GM12878 (cell line): Measurements from ENCODE around the gene PARP15. TPM values are rescaled to one million over a fixed set of nuclear protein-coding genes. Genes with fewer than 3 reads are reported as not detected.
A peak's percentile ranks its signal among the peaks of the same experiment; 100 is the strongest.
"Not testable (repeated sequence)": the region's sequence is repeated elsewhere in the genome, so short reads cannot be mapped to it uniquely, and the experiment has no call there.

Experiments used
- ATAC-seq: fragments of 200-7000 bp; cut with Tn5 transposase; 3 replicates; pipeline ENCODE4 v1.9.1; 2020; ENCODE audit warnings: mild to moderate bottlenecking, moderate library complexity
- BruUV-seq: library from RNA; stranded (reverse); fragments of 400-500 nt; replicated peaks from 2 replicates; lab custom pipeline; 2021; lab: Mats Ljungman, UMichigan
- CTCF ChIA-PET: fragments of 300-600 bp; sonication (Branson Sonifier 250); formaldehyde crosslinking; extraction: SDS; loops from one replicate; lab custom pipeline; 2021; ENCODE audit warnings: inconsistent platforms; lab: Yijun Ruan, JAX
- POLR2A ChIA-PET: fragments of 350-600 bp; formaldehyde crosslinking; extraction: SDS; loops from one replicate; lab custom pipeline; 2021; ENCODE audit warnings: inconsistent platforms; lab: Charles Lee
- RAD21 ChIA-PET: fragments of 300-600 bp; sonication (Branson Sonifier 250); formaldehyde crosslinking; loops from one replicate; lab custom pipeline; 2023; ENCODE audit warnings: antibody characterized with exemption; ENCODE audit not compliant: unreplicated experiment; lab: Charles Lee
- SMC1A ChIA-PET: fragments of 300-600 bp; sonication (Branson Sonifier 250); formaldehyde crosslinking; loops from one replicate; lab custom pipeline; 2023; ENCODE audit not compliant: unreplicated experiment, uncharacterized antibody; lab: Charles Lee
- DNase-seq: peaks from one replicate; pipeline ENCODE4 v3.0.0-alpha.2; 2011; ENCODE audit warnings: low read depth, low spot score
- FAIRE-seq: peaks from 3 replicates; lab custom pipeline; 2011; peaks lifted over from hg19 to GRCh38; lab: Jason Lieb, UNC
- H2AFZ ChIP-seq: 2 replicates; pipeline ENCODE4 v1.6.0; 2011; ENCODE audit warnings: low read depth, low read length, control low read depth; ENCODE audit not compliant: control insufficient read depth
- H3K27ac ChIP-seq: 2 replicates; pipeline ENCODE4 v1.5.1; 2011; ENCODE audit warnings: control low read depth; ENCODE audit not compliant: control insufficient read depth, insufficient read depth
- H3K27me3 ChIP-seq, 2 experiments: replicated peaks in 1 of 2; 2 replicates each; pipeline versions ENCODE4 v1.6.0 to v1.6.1; 2011; ENCODE audit warnings: low read length in 1 of 2; ENCODE audit not compliant: control insufficient read depth in 2 of 2, insufficient read depth in 2 of 2
- H3K36me3 ChIP-seq, 2 experiments: 2 replicates each; pipeline ENCODE4 v1.5.1; 2011; ENCODE audit warnings: low read length in 1 of 2; ENCODE audit not compliant: control insufficient read depth in 2 of 2, insufficient read depth in 2 of 2
- H3K4me1 ChIP-seq: 2 replicates; pipeline ENCODE4 v1.6.1; 2011; ENCODE audit warnings: mild to moderate bottlenecking, low read length, moderate library complexity, mixed read lengths; ENCODE audit not compliant: control insufficient read depth, insufficient read depth
- H3K4me2 ChIP-seq: 2 replicates; pipeline ENCODE4 v1.6.0; 2011; ENCODE audit warnings: control low read depth; ENCODE audit not compliant: control insufficient read depth, insufficient read depth
- H3K4me3 ChIP-seq: fragments of 200-600 bp; sonication (generic); 2 replicates; pipeline ENCODE4 v1.5.1; 2016
- H3K79me2 ChIP-seq: 2 replicates; pipeline ENCODE4 v1.6.0; 2011; ENCODE audit warnings: low read length; ENCODE audit not compliant: control insufficient read depth, insufficient read depth
- H3K9ac ChIP-seq: 2 replicates; pipeline ENCODE4 v1.8.0; 2011; ENCODE audit warnings: low read length, control low read depth, mixed read lengths; ENCODE audit not compliant: control insufficient read depth, insufficient read depth
- H3K9me3 ChIP-seq: replicated peaks from 3 replicates; pipeline ENCODE4 v1.5.1; 2011; ENCODE audit warnings: mild to moderate bottlenecking, low read length; ENCODE audit not compliant: control insufficient read depth, insufficient read depth
- H4K20me1 ChIP-seq: 2 replicates; pipeline ENCODE4 v1.6.0; 2011; ENCODE audit not compliant: control insufficient read depth, insufficient read depth
- ASH2L ChIP-seq: fragments of 300-600, 200-600 bp; sonication (generic); IDR thresholded peaks from 2 replicates; pipeline ENCODE4 v1.6.1; 2017; ENCODE audit warnings: low read depth, mild to moderate bottlenecking, borderline replicate concordance
- ATF7 ChIP-seq: fragments of 450-650 bp; IDR thresholded peaks from 2 replicates; pipeline ENCODE4 v1.6.1; 2016; ENCODE audit warnings: low read depth, mild to moderate bottlenecking
- CREB1 ChIP-seq: IDR thresholded peaks from 2 replicates; pipeline ENCODE4 v1.6.1; 2012; ENCODE audit warnings: low read depth, mild to moderate bottlenecking, inconsistent platforms
- ESRRA ChIP-seq: IDR thresholded peaks from 2 replicates; pipeline ENCODE4 v1.6.1; 2012; ENCODE audit warnings: mild to moderate bottlenecking, low read length, improper control_type of control experiment
- GATAD2B ChIP-seq: fragments of 450-650 bp; conservative IDR thresholded peaks from 2 replicates; pipeline ENCODE4 v1.6.1; 2017; ENCODE audit warnings: low read depth, mild to moderate bottlenecking, moderate library complexity
- HCFC1 ChIP-seq: fragments of 150-350 bp; IDR thresholded peaks from 2 replicates; pipeline ENCODE4 v1.6.1; 2014; ENCODE audit warnings: low read length
- IKZF2 ChIP-seq, 2 experiments: fragments of 450-650 bp; IDR thresholded peaks; 2 replicates each; pipeline ENCODE4 v1.6.1; 2017; ENCODE audit warnings: mild to moderate bottlenecking in 2 of 2, moderate library complexity in 2 of 2
- IRF4 ChIP-seq: IDR thresholded peaks from 2 replicates; pipeline ENCODE4 v1.6.1; 2011; ENCODE audit warnings: low read depth, low read length
- JUND ChIP-seq: IDR thresholded peaks from 2 replicates; pipeline ENCODE4 v1.6.1; 2012; ENCODE audit warnings: low read depth, mild to moderate bottlenecking, low read length, improper control_type of control experiment, moderate library complexity
- NR2F1 ChIP-seq: fragments of 450-650 bp; conservative IDR thresholded peaks from 2 replicates; pipeline ENCODE4 v1.6.1; 2017; ENCODE audit warnings: mild to moderate bottlenecking
- POLR2A ChIP-seq: IDR thresholded peaks from 2 replicates; pipeline ENCODE4 v1.6.1; 2011; ENCODE audit warnings: low read depth, mild to moderate bottlenecking, low read length
- RB1 ChIP-seq: fragments of 450-650 bp; formaldehyde crosslinking; IDR thresholded peaks from 2 replicates; pipeline ENCODE4 v1.6.1; 2017; ENCODE audit warnings: mild to moderate bottlenecking, borderline replicate concordance
- RUNX3 ChIP-seq: IDR thresholded peaks from 2 replicates; pipeline ENCODE4 v1.6.1; 2012; ENCODE audit warnings: low read length, inconsistent platforms
- SREBF1 ChIP-seq: IDR thresholded peaks from 2 replicates; pipeline ENCODE4 v1.6.1; 2012; ENCODE audit warnings: mild to moderate bottlenecking, low read length
- TCF3 ChIP-seq: IDR thresholded peaks from 2 replicates; pipeline ENCODE4 v1.6.1; 2012; ENCODE audit warnings: low read depth, mild to moderate bottlenecking, low read length, borderline replicate concordance; ENCODE audit not compliant: insufficient read depth
- YBX1 ChIP-seq: fragments of 450-650 bp; IDR thresholded peaks from 2 replicates; pipeline ENCODE4 v1.6.1; 2016; ENCODE audit warnings: antibody characterized with exemption
- ZNF24 ChIP-seq: fragments of 450-650 bp; IDR thresholded peaks from 2 replicates; pipeline ENCODE4 v1.6.1; 2017; ENCODE audit warnings: antibody characterized with exemption, mild to moderate bottlenecking
- WGBS: methylation state at CpG from one replicate; pipeline ENCODE4 v1.1.6; 2016; ENCODE audit warnings: low lambda C conversion rate; ENCODE audit not compliant: insufficient replicate concordance, insufficient coverage; ENCODE audit errors: missing lambda C conversion rate; 5-methylcytosine and 5-hydroxymethylcytosine counted together
- in situ Hi-C: fragments of 300-500 bp; cut with MboI; formaldehyde crosslinking; loops from 9 replicates; pipeline ENCODE4 v1.14.3; 2018; ENCODE audit warnings: mixed read lengths
- intact Hi-C: fragments of 100-400 bp; cut with micrococcal nuclease; formaldehyde crosslinking; loops from one replicate; pipeline ENCODE4 v1.14.2; 2022; ENCODE audit not compliant: unreplicated experiment
- polyA plus RNA-seq, 11 experiments: library from polyadenylated mRNA; depleted of rRNA in 4 of 11; unstranded in 6 of 11; stranded (reverse) in 5 of 11; fragments of >200 nt; fragmentation: Nextera tagmentation in 4 of 11; fragmentation: Illumina TruSeq in 1 of 11; extraction: Ambion mirVana in 4 of 11; extraction: Trizol in 1 of 11; gene quantifications; 1 replicate in 1 of 11; 2 replicates in 10 of 11; pipeline versions ENCODE4 v1.2.1 to v1.2.3, GENCODE V29; 2011 to 2016; ENCODE audit warnings: inconsistent platforms in 2 of 11, missing spikeins in 2 of 11, low read depth in 1 of 11
- total RNA-seq, 4 experiments: library from RNA; depleted of rRNA in 3 of 4; stranded (reverse); fragments of >200 nt in 3 of 4; fragmentation: Illumina TruSeq in 1 of 4; extraction: Trizol in 1 of 4; gene quantifications; 2 replicates each; pipeline versions ENCODE4 v1.2.1 to v1.2.3, GENCODE V29; 2013 to 2021
- TF ChIP-seq, protein P1 (sequence below): IDR thresholded peaks from 2 replicates; pipeline ENCODE4 v1.6.1; 2012; ENCODE audit warnings: low read depth, low read length, improper control_type of control experiment
- TF ChIP-seq, protein P2 (sequence below): IDR thresholded peaks from 2 replicates; pipeline ENCODE4 v1.6.1; 2011; ENCODE audit warnings: borderline replicate concordance, low read depth, mild to moderate bottlenecking, moderate library complexity, low read length; ENCODE audit not compliant: insufficient read depth, poor library complexity, severe bottlenecking
- TF ChIP-seq, protein P3 (sequence below): fragments of 450-650 bp; IDR thresholded peaks from 2 replicates; pipeline ENCODE4 v1.6.1; 2017; ENCODE audit warnings: low read depth, mild to moderate bottlenecking, moderate library complexity

Gene PARP15
- total and polyA plus RNA-seq, 10 of the 15 experiments (the other 5 are each of a cell fraction or from before 2014, with no cell fraction given) = 9.0 to 234 (median 36.3) TPM

DNA sequence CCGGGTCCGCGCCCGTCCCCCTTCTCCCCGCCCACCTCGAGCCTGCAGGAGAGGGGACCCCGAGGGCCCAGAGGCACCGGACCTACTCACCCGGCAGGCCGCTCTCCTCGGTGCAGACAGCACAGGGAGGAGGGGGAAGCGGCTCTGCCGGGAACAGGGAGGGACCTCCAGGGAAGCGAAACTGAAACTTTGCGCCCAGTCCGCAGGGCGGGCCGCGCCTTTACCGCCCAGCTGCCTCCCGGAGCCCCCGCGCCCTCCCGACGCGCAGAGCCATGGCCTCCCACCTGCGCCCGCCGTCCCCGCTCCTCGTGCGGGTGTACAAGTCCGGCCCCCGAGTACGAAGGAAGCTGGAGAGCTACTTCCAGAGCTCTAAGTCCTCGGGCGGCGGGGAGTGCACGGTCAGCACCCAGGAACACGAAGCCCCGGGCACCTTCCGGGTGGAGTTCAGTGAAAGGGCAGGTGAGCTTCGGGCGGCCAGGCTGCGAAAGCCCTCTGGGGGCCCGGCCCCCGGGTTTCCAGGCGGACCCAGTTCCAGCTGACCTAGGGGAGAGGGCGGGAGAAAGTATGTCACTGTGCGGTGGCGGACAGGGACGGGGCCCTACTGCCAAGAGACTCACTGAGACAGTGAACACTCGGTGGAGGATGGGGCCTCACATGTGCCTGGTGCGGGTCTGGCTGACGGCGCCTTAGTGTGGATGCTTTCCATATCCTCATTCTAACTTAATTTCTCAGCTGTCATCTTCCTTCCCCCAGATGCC, 13.1 kb upstream of the PARP15 start, which contains the start of the genes DTX3L and PARP9 (continued):
- TF ChIP-seq GATAD2B (peak; percentile 99), NR2F1 (peak; percentile 71), ZNF24 (no peak), CREB1 (0 out of 2 replicates have a peak, but pooled peaks have one; percentile 23), IKZF2 (IDR thresholded peaks at IDR 0.05) (peak; percentile 82 to 90), ATF7 (peak; percentile 34; the same call in 1 of the 2 replicates), ESRRA (no peak), ASH2L (peak; percentile 97; the same call in 1 of the 2 replicates), TCF3 (peak; percentile 57; the same call in 1 of the 2 replicates), YBX1 (no peak), HCFC1 (peak; percentile 25; the same call in 1 of the 2 replicates), RB1 (peak; percentile 70; the same call in 1 of the 2 replicates), POLR2A (peak; percentile 83), JUND (no peak), RUNX3 (0 out of 2 replicates have a peak, but pooled peaks have one; percentile 1), IRF4 (0 out of 2 replicates have a peak, but pooled peaks have one; percentile 52), SREBF1 (no peak)
- TF ChIP-seq, protein P1, sequence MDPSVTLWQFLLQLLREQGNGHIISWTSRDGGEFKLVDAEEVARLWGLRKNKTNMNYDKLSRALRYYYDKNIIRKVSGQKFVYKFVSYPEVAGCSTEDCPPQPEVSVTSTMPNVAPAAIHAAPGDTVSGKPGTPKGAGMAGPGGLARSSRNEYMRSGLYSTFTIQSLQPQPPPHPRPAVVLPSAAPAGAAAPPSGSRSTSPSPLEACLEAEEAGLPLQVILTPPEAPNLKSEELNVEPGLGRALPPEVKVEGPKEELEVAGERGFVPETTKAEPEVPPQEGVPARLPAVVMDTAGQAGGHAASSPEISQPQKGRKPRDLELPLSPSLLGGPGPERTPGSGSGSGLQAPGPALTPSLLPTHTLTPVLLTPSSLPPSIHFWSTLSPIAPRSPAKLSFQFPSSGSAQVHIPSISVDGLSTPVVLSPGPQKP = 0 out of 2 replicates have a peak, but pooled peaks have one; percentile 48
- TF ChIP-seq, protein P2, sequence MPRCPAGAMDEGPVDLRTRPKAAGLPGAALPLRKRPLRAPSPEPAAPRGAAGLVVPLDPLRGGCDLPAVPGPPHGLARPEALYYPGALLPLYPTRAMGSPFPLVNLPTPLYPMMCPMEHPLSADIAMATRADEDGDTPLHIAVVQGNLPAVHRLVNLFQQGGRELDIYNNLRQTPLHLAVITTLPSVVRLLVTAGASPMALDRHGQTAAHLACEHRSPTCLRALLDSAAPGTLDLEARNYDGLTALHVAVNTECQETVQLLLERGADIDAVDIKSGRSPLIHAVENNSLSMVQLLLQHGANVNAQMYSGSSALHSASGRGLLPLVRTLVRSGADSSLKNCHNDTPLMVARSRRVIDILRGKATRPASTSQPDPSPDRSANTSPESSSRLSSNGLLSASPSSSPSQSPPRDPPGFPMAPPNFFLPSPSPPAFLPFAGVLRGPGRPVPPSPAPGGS = no peak
- TF ChIP-seq, protein P3, sequence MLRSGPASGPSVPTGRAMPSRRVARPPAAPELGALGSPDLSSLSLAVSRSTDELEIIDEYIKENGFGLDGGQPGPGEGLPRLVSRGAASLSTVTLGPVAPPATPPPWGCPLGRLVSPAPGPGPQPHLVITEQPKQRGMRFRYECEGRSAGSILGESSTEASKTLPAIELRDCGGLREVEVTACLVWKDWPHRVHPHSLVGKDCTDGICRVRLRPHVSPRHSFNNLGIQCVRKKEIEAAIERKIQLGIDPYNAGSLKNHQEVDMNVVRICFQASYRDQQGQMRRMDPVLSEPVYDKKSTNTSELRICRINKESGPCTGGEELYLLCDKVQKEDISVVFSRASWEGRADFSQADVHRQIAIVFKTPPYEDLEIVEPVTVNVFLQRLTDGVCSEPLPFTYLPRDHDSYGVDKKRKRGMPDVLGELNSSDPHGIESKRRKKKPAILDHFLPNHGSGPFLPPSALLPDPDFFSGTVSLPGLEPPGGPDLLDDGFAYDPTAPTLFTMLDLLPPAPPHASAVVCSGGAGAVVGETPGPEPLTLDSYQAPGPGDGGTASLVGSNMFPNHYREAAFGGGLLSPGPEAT = peak; percentile 20; the same call in 1 of the 2 replicates

DNA sequence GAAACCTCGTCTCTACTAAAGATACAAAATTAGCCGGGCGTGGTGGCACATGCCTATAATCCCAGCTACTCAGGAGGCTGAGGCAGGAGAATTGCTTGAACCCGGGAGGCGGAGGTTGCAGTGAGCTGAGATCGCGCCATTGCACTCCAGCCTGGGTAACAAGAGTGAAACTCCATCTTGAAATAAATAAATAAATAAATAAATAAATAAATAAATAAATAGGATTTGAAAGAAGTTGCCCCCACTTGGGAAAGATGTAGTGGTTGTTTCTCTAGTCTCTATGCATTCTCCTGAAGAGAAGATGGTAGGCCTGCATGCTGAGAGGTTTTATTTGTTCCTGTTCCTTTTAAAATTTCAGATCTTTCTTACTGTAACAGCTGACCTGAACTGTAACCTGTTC, 9.3 kb upstream of the PARP15 start:
- peaks cover 0 to 17% of the 10 kb centered on the region in 2 experiments; a peak in 1 of 4 replicates for H3K36me3 ChIP-seq

More for the DNA sequence above, 9.3 kb upstream of the PARP15 start:
- WGBS = 93% methylated on average over 7 of the region's 7 CpGs
- H3K27ac ChIP-seq, ATAC-seq, H3K27me3 ChIP-seq, DNase-seq, in situ Hi-C loops, H4K20me1 ChIP-seq, FAIRE-seq, H3K4me2 ChIP-seq, H3K4me3 ChIP-seq, H2AFZ ChIP-seq, BruUV-seq, H3K9me3 ChIP-seq, H3K9ac ChIP-seq, H3K4me1 ChIP-seq: not testable (repeated sequence)
- peaks cover 26% of the 10 kb centered on the region for H3K79me2 ChIP-seq
- ChIA-PET CTCF (interaction anchor here (0.7 to 4.3 kb wide), 5 partner anchors 11 to 111 kb away, joined by 3 to 47 read pairs (median 4); partner anchors contain the start of gene PARP14), SMC1A (interaction anchor here (1.2 to 5.7 kb wide), 12 partner anchors 7 to 113 kb away, joined by 3 to 68 read pairs (median 4); partner anchors contain the start of genes PARP14 and PARP15), POLR2A (interaction anchor here (1.0 to 3.0 kb wide), 7 partner anchors 16 to 116 kb away, joined by 3 to 13 read pairs (median 4); partner anchors contain the start of gene PARP14), RAD21 (interaction anchor here (0.6 to 11.8 kb wide), 6 partner anchors 9 to 262 kb away, joined by 3 to 236 read pairs (median 22); partner anchors contain the start of genes PARP14 and PARP15)
- intact Hi-C loops = loop anchor here (10.0 kb wide), 2 partner anchors 227 to 303 kb away; partner anchors contain the start of genes HSPBAP1 and SLC49A4
